HUDEP-2 (cell line): Measurements from ENCODE around the gene TMEM53.

ENCODE experiments used
- DNase-seq, 76 experiments: peaks; one replicate each; lab custom pipeline; 2025; ENCODE audit not compliant: unreplicated experiment in 76 of 76; lab: John Stamatoyannopoulos, UW

Gene TMEM53

DNA sequence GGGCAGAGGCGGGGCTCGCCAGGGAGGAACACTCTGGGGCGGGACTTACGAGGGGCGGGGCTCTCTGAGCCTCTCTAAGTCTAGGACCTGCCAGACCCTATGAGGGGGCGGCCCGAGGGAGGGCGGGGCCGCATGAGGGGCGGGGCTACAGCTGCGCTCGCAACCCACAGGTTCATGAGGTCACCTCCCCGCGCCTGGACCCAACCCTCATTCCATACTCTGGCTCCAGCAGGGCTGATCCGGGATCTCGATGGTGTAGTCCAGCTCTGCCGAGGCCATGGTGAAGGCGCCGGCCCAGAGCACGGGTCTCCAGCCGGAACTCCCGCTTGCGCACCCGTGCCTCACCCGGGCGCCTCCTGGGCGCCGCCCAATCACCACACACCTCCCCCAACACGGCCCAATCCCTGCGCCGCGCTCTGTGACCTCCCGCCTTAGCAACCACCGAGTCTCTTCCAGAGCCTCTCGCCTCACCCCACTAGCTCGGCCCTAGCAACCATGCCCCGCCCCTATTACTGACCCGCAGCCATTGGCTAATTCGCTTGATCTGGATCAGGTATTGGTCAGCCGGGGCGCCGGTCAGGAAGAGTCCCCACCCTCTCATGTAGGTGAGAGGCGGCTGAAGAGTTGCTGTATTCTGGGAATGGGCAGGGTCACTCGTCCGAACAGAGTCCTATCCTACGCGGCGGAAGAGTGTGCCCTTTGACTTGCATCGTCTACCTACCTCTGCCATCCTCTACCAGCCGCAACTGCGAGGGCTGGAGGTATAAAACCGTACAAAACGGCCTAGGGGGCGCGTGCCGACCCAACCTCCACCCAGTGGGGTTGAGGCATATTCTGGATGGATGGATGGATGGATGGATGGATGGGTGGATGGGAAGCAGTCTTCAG, at the start of gene TMEM53, which contains the start of gene ARMH1:
Gene TMEM53, minus strand, starts transcription at position 369 of the 888 bp plus-strand sequence. Its CDS starts 90 bp downstream, at position 279.
Gene ARMH1, plus strand, starts transcription at position 602 of the 888 bp plus-strand sequence. CDS start 14,984 bp downstream, outside the sequence.
- peak; percentile 87 to 99 (median 98) for DNase-seq

DNA sequence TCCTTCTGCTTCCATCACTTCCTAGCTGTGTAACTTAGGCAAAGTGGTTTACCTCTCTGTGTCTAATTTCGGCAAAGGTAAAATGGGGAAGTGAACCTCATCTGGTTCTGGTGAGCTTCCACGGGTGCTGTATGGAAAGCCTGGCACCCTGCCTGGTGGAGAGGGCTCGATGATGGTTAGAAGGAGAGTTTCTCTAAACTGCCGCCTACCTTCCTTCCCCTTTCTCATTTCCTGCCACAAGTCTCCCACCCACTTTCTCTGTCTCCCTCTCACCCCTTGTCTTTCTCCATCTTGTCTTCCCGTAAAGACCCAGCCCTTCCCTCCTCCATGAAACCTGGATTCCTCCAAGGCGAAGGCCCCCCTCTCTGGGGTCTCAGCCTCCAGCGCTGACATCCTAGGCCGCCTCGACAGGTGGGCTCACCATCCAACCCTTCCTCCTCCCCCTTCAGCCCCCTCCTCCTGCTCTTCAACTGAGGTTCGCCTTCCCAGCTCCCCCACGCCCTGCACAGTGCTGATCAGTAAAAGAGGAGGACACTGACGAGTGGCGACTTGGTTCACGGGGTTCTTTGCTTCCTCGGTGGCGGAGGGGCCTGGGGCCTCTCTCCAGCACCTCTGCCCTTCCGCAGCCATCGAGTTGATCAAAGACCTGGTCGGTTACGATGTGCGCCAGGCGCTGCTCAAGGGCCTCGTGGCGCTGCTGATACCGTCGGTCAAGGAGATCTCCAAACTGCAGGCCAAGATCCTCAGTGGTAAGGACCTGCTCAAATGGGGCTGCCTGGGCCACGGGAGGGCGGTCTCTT, 49.4 kb upstream of the TMEM53 start:
- peak in 17 of 76 experiments; percentile 6 to 45 (median 25) for DNase-seq

GRCh38 chr1:44723064-44723463, 48.8 kb upstream of the TMEM53 start:
- no peak for DNase-seq

DNA sequence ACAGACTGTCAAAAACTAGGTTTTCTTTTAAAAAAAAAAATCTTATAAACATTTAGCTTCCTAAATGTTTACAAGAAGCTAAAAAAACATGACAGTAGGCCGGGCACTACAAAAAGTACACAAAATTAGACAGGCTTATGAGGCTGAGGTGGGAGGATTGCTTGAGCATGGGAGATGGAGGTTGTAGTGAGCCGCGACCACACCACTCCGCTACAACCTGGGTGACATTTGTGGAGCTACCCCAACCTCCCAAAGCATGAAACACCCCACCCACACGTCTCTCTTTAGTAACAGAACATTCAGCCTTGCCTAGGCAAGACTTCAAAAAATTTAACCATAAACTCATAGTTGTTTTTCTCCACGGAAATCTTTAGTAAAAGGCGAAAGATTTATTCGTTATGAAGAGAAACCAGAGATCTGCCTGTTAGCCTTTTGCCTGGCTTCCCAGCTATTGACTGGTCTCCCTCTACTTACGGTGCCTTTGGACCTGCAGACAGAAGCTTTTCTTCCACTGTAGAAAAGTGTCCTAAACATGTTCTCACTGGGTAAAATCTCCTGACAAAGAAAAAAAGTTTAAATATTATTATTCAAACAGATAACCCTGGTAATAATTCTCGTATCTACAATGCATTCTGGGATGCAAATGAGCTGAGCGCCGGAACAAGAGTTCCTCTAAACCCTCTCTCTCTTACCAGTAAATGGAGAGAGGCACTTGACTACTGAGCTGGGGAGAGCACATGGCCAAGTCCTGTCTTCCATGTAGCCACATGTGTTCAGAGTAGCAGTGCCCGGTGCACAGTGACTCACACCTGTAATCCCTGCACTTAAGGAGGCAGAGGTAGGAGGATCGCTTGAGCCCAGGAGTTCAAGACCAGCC, 47.4 kb upstream of the TMEM53 start:
- peak in 74 of 76 experiments; percentile 24 to 96 (median 84) for DNase-seq

DNA sequence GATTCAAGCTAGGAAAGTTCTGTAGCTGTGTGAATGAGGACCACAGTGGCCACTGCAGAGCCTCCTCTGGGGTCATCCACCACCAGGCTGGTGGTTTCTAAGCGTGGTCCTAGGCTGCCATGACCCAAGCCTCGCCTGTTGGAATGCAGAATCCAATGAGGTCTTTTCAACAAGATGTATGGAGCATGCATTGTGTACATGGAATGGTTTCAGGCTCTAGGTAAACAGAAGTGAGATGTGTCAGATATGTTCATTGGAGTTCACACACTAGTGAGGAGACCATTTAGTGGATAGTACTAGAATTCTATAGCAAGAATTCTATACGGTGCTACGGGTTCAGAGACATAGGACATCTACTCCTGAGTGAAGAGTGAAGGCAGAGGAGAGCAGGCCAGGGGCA, 46.0 kb upstream of the TMEM53 start:
- DNase-seq: no peak

DNA sequence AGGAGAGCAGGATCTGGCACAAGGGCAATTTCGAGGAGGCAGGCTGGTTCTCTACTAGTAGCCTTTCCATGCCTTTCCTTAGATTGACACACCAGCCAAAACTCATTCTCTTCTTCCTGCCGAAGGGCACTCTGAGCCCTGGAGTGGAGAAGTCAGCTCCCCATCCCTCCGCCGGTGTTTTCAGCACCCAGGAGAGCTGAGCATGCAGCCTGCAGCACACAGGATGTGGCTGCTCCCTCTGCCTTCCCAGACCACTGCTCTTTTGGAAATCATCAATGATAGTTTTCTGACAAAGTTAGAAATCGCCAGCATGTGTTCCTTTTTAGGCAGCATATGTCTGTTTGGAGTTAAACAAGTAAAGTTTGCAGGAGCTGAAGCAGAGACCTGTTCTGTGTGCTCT, 45.0 kb upstream of the TMEM53 start:
- DNase-seq: no peak

GRCh38 chr1:44718091-44718490, 43.8 kb upstream of the TMEM53 start:
- DNase-seq: no peak

GRCh38 chr1:44717653-44718052, 43.4 kb upstream of the TMEM53 start:
- DNase-seq: no peak

GRCh38 chr1:44717156-44717555, 42.9 kb upstream of the TMEM53 start:
- no peak for DNase-seq

- DNase-seq: peak in 59 of 76 experiments; percentile 6 to 77 (median 41)
These were observed 40.8 kb upstream of the TMEM53 start for GRCh38 chr1:44714944-44715571.

DNA sequence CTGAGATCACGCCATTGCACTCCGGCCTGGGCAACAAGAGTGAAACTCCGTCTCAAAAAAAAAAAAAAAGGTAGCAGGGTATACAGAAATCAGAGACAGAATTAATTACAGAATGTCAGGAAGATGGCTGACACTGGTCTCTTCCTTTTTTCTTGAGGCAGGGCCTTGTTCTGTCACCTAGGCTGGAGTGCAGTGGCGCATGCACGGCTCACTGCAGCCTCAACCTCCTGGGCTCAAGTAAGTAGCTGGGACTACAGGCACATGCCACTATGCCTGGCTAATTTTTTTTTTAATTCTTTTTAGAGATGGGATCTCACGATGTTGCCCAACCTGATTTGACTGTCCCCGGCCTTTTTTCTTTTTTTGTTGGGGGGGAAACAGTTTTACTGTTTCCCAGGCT, 40.3 kb upstream of the TMEM53 start:
- no peak for DNase-seq

- no peak for DNase-seq
These were observed 39.1 kb upstream of the TMEM53 start for GRCh38 chr1:44713321-44713781.

- peak in 25 of 76 experiments; percentile 4 to 61 (median 23) for DNase-seq
These were observed 33.9 kb upstream of the TMEM53 start for GRCh38 chr1:44707959-44708831.

DNA sequence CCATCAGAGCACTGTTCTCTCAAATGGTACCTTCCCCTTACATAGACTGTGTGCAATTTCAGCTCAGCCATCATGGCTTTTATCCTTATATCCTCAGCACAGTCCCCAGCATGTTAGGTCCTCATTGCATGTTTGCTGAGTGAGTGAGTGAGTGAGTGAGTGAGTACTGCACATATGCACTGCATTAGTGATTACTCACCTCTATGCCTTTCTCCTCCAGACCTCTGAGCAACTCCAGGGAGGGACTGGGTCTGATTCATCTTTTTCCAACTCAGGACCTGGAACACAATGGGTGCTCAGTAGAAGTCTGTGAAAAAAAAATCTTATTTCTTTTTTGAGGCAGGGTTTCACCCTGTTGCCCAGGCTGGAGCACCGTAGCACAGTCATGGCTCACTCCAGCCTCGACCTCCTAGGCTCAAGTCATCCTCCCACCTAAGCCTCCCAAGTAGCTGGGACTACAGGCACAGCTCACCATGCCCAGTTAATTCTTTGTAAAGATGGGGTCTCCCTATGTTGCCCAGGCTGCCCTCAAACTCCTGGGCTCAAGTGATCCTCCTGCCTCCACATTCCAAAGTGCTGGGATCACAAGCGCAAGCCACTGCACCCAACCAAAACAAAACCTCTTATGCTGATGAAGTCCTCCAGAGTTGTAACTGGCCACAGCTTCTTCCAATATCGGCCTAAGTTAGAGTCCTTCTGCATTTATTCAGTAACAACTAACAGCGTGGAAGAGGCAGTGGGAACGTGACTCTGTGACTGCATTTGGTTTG, 33.0 kb upstream of the TMEM53 start:
- no peak for DNase-seq

DNA sequence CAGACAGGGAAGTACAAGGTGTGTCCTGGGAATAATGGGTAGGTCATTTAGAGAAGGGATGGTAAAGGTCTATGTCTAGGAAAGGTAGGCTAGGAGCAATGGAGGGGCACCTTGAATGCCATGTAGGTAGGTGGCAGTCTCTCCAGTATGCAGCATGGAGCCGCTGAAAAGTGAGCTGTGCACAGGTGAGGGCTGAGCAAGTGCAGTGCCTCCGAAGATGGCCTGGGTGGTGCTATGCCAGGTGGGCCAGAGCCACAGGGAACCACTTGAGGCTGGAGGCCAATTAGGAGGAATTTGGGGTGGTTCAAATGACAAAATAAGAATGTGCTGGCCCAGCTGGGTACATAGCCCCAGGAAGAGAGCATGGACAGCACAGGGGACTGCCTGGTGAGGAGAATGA, 31.7 kb upstream of the TMEM53 start:
- DNase-seq: no peak

DNA sequence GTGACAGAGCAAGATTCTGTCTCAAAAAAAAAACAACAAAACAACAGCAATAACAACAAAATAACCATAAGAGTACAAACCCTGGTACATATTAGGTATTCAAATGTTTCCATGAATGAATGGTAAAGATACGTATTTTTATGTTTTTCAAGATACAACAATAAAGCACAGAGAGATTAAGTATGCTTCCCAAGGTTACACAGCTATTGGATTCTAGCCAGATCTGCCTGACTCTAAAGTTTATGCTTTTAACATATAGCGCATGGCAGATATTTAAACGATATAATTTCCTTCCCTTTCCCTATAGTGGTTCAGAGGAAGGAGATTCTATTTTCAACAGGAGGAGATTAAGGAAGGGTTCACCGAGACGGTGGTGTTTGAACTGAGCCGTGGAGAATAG, 31.2 kb upstream of the TMEM53 start:
- DNase-seq: no peak

- DNase-seq: no peak
These were observed 26.9 kb upstream of the TMEM53 start for GRCh38 chr1:44701141-44701573.

DNA sequence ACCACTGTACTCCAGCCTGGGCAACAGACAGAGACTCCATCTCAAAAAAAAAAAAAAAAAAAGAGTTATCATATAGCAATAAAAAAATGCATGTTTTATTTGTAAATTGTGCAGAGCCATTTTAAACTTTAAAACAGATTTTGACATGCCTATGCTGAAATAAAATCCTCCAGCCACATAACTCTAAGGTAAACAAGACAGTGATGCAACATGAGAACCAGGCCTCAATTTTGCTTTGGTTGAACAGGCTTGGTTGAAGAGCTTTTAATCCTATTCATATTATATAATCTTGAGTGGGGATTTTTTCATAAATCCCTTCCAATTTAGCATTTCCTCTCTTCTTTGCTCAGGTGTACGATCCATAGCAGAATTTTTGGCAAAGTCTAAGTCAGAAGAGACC, 26.3 kb upstream of the TMEM53 start:
- DNase-seq: no peak
